Umbilical cord (tissue), 2 donors: ENCODE measurements around the gene MGST2. TPM values are rescaled to one million over a fixed set of nuclear protein-coding genes. Genes with fewer than 3 reads are reported as not detected.

Experiments
- DNase-seq: peaks from one replicate; pipeline ENCODE4 v3.0.0-alpha.2; 2015; ENCODE audit warnings: low spot score
- total RNA-seq: library from RNA; depleted of rRNA; stranded (reverse); fragments of >200 nt; gene quantifications from one replicate; pipeline ENCODE4 v1.2.3, GENCODE V29; 2014; ENCODE audit warnings: low replicate concordance; ENCODE audit not compliant: insufficient read depth

MGST2 gene
- total RNA-seq, 1 donor from 2014 or later = 62.6 TPM

DNA sequence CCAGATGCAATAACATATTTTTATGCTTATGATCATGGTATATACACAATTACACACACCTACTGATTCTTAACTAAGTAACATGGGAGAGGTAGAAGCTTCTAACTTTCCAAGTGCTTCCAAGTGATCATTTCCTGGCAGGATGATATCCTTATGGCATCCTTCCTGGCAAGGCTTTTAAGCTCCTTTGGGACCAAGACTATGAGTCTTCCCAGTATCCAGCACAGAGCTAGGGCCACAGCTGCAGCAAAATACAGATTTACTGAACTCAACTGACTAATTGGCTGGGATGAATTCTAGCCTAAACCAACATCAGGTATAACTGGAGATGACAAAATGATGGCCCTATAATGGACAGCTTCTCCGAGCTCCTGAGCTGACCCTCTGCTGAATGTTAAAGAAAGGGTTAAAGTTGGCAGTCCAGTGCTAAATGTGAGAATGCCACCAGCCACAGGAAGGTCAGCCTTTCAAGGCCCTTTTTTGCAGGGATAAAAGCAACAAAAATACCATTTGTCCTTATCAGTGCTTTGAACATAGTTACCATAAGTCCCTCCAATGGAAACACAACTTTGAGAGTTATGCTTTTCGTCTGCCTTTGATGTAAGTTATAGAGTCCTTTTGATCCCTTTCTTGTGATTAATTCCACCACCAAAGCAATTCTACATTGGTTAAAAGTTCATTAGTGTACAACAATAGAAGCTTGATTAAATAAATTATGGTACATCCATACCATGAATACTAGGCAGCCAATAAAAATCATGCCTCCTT lies 73.4 kb downstream of the MGST2 start:
- peak; percentile 33 for DNase-seq

DNA sequence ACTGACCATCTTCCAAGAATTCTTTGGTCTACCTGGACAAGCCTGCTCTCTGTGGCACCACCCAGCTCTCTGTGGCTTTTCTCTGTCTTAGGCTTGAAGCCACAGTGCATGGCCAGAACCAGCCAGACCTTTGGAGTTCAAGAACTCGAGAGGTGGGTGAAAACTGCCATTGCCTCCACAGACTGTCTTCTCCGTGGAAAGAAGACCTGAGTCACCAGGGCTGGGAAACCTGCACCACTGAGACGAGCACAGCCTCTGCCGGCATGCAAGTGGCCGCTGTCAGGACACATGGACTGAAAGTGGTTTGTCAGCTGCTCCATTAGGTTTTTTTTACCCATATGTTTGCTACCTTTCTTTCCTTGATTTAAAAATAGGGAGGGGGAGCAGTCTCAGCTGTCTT lies 74.5 kb downstream of the MGST2 start:
- no peak for DNase-seq

DNA sequence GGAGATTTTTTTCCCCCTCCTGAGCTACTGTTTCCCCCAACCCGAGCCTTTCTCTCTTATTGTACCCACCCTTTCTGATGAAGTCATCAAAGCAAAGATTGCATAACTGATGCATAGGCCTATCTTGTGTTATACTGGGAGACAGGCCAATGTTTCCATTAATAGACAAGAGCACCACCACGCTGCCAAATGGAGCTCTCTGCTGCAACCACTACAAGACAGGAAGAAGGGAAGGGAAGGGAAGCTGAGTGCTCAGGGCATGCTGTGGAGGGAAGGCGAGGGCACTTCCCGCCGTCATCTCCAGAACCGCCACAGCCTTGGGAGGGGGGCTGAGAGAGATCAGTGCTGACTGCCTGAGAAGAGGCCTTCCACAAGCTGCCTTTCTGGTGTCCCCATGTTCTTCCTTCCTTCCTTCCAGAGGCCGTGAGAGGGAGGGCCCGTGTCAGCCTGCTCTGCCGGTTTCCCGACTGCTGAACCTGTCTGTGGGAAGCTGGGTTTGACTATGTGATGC lies 75.0 kb downstream of the MGST2 start:
- peak; percentile 98 for DNase-seq

DNA sequence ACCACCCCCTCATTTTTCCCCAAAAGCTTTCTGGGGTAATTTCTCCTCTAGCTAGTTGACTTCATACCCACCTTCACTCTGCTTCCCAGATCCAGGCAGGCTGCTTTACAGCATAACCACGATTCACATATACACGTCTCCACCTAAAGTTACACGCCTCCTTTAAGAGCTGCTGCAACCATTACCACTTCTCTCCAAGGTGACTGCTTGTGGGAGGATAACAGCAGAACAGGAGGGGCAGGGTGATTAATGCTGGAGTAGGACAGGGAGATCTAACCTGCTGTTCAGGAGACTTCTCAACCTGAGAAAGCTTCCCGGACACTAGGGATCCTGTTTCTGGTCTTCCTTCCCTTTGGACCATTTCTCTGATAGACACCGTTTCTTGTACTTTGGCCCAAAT lies 77.4 kb downstream of the MGST2 start:
- no peak for DNase-seq

DNA sequence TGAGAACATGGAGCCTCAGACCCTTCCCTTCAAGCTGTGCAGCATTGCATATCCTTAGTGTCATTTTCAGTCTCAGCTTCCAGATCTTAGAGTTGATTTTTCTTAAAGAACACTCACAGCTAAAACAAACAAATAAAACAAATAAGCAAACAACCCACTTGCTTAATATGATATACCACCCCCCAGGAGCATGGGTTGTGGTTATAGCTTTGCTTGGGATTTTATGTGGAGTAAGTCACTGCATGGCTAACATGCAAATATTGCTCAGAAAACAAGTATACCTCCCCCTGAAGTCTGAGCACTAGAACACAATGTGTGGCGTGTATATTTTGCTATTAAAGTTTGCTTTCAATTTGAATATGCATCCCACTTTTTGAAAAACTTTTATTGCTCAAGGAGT lies 78.6 kb downstream of the MGST2 start:
- DNase-seq = no peak

DNA sequence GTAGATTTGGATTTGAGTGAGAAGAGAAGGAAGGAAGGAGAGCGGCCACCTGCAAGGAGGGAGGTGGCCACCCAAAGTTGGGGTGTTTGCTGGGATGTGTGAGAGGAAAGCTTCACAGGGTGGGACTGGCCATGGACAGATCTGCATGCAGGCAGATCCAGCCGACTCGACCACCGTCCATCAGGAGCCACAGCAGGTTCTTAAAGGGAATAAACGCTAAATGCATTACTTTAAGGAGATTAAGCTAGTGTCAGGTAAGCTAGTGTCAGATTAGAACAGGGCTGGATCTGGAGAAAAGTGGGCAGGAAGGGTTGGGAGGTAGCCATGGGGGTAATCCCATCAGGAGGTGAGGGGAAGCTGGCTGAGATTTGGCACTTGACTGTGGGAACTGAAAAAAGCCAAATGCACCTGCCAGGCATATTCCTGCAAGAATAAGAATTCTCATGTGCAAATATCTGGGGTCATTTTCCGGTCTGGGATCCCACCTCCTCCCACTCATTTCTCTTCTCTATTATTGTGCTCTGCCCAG lies 79.6 kb downstream of the MGST2 start:
- no peak for DNase-seq

DNA sequence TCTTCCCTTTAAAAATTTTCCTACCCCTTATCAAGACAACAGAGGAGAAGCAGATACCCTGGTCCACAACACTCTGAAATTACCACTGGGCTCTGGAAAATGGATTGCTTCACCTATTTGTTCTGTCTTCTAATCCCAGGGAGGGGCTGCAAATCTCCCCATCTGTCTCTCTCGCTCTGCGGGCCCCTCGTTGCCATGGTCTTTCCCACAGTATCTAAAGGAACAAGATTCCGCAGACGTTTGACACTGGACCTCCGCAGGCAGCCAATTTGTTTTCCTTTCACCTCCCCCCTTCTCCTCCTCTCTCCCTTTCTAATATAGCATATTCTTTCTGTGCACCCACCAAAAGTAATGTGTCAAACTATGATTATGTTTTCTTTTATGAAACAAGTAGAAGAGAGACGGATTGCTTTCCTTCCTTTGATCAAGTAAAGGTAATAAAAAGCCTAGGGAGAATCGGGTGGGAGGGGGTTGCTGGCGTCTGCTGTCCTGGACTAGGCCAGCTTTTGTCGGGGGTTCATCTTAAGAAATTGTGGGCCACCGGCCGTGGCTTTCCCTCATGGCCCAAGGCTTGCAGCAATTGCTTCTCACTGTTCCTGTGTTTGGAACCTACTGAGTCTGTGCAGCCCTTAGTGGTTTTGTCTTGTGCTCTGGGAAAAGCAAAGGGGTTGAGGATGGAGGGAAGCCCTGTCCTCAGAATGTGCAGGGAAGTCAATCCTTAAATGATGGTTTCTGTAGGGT lies 81.0 kb downstream of the MGST2 start:
- DNase-seq = peak; percentile 94

DNA sequence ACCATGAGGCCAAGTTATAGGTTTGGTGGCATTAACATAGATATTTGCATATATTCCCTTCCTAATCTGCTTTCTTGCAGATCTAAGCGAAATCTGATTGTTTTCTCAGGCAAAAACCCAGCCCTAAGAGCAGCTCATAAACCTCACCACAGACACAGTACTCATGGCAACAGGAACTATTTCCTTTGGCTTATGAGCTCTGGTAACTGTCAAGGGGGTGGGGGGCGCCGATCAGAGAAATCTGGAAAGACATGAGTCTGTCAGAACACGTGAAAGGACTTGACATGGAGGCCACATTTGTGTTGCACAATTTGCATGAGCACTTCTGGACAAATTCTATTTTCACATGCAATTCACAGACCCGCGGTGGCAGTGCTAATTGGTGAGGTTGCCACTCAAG lies 83.7 kb downstream of the MGST2 start:
- DNase-seq = peak; percentile 44

DNA sequence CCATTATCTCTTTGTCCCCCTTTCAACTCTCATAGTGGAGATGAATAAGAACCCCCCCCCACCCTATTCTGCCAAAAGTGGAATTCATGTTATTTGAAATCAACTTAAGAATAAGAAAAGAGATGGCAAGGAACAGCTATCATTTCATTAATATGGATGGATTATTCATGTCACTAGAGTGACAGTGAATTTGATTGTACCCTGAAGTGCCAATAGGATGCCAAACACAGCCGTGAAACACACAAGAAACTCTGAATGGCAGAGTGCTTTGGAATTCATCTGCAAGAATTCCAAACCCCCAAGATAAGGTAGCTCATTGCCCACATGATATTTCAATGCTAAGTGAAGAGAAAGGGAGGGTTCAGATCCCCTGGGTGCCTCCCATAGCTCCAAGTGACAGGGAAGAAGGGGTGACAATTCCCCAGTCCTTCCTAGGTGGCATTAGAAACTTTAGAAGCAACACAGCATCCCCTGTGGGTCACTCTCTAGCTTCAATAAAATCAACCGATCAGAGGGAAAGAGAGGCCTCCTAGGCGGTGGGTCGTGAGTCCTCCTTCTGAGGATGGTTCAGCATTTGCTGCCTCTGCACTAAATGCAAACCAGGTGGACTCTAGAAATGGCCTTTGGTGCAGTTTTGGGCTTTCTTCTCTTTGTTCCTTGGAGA lies 84.3 kb downstream of the MGST2 start:
- DNase-seq = no peak

DNA sequence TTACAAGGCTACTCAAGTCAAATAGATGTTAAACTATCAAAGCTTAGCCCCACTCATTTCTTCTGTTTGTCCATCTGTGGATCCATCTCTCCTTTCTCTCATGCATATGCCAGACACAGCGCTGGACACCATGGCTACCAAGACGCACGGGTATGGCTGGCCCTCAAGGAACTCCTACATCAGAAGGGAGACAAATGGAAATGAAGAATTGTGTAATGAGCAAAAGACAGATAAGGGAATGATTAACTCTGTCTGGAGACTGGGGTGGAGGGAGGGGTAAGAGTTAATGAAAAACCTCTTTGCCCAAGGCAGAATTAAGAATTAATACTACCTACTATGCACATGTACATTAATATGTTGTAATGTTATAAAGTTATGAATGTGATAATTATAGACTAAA lies 88.1 kb downstream of the MGST2 start:
- no peak for DNase-seq

Other genes with a start within 250 kb of the MGST2 start
- 59.9 TPM for gene RAB33B, start 211.7 kb upstream of the MGST2 start, total RNA-seq
- 122 TPM for gene SETD7, start 109.6 kb upstream of the MGST2 start, total RNA-seq